Activated CD4-positive, CD25-positive, alpha-beta regulatory T cell treated with anti-CD3 and anti-CD28 coated beads, Interleukin-2, amount 50 U/mL, for 72 hours (primary cell): ENCODE data around the gene UGDH.
"Not testable (repeated sequence)": the region's sequence is repeated elsewhere in the genome, so short reads cannot be mapped to it uniquely, and the experiment has no call there.

ENCODE experiments used
- DNase-seq: peaks from one replicate; pipeline ENCODE4 v3.0.0; 2021

The UGDH gene

DNA sequence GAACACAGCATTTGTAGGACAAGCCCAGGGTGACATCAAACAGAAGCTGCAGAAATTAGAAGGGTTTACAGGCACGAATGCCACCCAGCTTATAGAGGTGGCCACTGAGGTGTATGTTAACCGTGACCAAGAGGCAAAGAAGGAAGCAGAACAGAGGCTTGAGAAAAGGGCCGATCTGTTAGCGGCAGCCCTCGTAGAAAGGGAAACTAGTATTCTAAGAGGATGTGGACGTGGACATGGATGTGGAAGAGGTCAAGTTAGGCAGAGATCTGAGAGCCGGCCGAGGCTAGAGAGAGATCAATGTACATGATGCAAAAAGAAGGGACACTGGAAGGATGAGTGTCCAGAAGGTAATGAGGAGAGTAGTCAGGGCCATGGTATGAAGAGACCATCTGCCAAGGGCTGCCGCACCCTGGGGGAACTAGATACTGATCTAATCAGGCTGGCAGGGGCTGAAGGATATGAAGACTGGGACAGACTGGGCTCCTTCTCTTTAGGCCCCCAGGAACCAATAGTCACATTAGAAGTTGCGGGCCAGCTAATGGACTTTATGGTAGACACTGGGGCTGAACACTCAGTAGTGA, 40.9 kb downstream of the UGDH start:
- no peak for DNase-seq

DNA sequence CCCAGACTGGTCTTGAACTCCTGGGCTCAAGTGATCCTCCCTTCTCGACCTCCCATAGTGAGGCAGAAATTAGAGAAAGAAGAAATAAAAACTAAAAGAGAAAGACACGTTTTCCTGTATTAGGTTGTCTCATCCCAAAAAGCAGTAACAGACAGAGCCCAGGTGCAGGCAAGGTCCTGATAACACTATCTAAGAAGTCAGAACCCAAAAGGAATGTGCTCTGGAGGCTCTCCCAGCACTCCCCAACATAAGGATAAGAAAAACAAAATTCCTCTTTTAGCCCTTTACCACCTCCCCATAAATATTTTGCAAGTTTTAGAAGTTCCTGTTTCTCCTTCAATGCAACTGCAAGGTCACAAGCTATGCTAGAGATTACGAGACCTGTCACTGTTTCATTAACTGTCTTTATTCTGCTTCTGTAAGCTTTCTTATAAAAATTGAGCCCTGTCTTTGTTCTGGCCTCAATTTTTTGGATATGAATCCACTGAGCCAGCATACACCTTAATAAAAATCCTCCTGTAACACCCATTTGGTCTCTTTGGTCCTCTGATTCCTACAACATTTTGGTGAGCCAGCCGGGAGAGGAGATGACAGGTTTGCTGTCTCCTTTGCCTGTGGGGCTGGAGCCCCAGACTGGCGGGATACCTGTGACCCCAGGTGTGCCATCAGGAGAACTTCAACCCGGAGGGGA, 42.5 kb downstream of the UGDH start:
- DNase-seq: no peak

DNA sequence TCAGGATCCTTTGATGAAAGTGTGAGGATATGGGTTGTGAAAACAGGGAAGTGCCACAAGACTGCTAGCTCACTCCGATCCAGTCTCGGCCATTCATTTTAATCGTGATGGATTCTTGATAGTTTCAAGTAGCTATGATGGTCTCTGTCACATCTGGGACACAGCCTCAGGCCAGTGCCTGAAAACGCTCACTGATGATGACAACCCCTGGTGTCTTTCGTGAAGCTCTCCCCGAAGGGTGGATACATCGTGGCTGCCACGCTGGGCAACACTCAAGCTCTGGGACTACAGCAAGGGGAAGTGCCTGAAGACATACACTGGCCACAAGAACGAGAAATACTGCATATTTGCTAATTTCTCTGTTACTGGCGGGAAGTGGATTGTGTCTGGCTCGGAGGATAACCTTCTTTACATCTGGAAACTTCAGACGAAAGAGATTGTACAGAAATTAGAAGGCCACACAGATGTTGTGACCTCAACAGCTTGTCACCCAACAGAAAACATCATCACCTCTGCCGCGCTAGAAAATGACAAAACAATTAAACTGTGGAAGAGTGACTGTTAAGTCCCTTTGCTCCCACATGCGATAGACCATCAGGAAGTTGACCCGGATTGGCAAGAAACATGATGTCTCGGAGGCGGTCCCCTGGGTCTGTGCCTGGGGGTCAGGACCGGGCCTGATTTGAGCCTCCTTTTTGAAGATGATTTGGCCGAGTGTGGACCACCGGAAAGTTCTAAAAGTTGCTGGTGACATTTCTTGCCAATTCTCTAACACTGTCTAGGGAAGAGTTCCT, 46.1 kb downstream of the UGDH start:
- no peak for DNase-seq

DNA sequence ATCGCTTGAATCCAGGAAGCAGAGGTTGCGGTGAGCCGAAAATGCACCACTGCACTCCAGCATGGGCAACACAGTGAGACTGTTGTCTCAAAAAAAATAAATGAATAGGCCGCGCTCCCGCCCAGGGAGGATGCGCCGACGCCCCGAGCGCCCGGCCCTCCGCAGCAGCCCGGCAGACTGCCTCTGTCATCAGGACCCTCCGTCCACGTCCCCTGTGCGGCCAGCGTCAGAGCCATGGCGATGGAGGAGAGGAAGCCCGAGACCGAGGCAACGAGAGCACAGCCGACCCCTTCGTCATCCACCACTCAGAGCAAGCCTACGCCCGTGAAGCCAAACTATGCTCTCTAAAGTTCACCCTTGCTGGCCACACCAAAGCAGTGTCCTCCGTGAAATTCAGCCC, 47.0 kb downstream of the UGDH start:
- no peak for DNase-seq

DNA sequence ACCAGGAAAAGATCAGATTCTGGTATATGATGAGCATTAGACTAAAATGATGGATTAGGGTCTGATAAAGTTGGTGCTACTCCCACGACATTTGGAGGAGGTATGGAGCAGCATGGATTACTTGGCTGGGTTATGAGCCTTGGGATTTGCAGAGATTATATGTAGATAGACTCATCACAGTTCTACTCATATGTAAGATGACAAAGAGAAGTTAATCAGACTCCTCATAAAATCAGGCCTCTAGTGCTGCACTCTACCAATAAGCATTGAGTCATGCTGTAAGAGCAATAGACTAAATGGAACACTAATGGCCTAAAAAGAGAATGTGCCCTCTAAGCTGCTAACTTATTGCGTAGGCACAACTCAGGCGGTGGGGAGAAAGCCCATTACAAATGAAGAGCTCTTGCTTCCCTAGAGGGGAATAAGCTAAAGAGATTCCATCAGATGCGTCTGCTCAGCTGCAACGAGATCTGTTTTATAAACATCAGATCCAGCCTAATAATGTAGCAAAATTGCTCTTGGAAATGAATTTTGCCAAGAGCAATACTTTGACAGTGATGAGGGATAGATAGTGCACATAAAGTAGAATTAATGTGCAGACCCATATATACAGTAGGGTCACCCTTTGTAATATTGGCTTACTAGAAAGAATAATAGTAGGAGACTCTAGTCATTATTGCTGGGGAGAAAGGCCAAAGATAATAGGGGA, 50.9 kb downstream of the UGDH start:
- no peak for DNase-seq

DNA sequence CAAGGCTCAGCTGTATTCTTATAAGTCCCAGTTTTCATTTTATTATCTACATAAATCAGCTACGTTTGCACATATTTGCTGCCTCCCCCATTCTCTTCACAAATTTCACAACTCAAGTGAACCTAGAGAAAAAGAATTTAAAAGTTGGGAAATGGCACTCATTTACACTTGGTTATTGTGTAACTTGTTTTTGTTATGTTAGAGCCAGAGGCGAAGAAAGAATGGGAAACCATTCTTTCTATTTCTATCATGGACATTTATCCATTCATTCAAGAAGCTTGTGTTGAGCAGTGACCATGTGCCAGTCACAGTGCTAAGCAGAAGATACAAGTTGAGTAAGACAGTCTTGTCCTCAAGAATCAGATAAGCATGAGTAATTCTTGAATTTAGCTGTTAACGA, 54.8 kb downstream of the UGDH start:
- DNase-seq: no peak

DNA sequence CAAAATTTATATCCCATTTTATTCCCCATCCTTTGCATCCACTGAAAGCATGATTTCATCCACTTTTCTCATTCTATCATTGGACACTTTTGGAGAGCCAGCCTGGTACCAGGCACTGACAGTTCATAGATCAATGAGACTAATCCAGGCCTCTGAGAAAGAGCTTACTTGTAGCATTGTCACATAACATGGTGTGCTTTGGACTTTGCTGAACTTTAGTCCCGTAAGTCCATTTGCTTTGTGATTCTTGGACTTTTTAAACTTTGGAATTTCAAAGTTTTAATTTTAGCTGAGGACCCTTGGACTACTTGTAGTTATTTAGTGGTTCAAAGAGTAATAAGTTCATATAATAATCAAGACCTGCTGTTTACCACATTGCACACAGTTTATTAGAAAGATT, 56.8 kb downstream of the UGDH start:
- DNase-seq: no peak

DNA sequence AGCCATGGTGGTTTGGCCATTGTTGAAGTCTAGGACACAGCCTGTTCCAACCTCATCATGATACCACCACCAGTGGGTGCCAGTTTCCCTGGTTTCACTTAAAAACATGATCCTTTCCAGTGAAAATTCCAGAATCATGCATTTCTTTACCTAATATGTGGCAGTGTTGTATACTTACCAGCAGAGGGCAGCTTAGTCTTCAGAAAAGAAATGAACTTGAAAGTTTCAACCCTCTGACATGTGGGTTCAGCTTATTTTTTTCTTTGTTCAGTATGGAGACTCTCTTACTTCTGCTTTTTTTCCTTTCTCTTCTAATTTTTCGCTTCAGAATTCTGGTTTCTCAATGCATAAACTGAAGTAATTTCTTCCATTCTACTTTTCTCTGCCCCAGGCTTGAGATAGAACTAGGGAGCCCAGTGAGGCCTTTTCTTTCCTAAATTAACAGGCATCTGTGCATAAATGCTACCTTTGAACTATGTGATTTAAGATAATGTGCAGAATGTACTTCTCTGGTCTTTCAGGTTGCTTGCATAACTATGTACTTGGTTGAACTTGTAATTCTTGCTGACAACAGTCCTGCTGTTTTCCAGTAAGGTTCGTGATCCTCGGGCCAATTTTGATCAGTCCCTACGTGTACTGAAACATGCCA, 57.7 kb downstream of the UGDH start:
- no peak for DNase-seq

DNA sequence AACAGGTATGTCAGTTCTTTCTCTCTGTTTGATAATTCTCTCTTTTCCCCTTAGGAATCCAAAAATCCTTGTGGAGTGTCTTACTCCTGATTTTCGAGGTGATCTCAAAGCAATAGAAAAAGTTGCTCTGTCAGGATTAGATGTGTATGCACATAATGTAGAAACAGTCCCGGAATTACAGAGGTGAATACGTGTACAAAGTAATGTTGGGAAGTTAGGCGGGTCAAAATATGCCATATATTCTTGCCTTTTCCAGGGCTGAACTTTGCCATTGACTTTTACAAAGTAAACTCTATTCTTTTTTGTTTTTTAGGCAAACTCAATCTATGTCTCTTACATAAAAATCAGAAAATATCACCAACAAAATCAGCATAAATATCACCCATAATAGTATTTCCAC, 59.8 kb downstream of the UGDH start:
- no peak for DNase-seq

DNA sequence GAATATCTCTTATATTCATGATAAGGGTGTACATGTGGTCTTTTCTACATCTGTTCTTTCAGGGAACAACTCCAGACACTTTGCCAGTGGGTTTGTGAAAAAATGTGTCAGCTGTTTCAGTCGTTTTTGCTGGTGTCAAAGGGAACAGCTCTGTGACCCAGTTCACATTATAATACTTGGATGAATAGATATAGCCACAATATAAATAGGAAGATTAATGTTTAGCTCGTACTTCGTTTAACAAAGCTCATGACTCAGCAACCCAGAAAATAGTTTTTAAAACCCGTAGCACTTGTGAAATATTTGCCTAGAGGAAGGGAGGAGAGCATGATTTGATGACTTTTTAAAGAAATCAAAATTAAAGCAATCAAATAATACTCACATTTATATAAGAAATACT, 60.5 kb downstream of the UGDH start:
- no peak for DNase-seq

DNA sequence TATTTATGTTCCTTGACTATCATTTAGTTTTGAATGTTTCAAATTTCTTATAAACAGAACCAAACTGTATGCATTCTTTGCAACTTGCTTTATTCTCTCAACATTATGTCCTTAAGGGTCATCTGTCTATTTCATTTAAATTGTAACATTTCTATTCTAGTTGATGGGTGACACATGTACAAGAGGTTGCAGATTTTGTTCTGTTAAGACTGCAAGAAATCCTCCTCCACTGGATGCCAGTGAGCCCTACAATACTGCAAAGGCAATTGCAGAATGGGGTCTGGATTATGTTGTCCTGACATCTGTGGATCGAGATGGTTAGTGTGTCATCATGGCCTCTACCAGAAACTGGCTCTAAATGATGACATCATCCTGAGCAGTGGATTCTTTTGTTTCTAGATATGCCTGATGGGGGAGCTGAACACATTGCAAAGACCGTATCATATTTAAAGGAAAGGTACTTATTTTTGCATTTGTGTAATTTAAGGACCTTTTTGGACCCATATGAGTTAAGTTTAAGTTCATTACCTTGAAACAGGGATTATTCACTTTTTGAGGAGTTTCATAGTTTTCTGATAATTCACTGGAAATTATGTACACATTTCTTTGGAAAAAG, 62.2 kb downstream of the UGDH start:
- DNase-seq: no peak

DNA sequence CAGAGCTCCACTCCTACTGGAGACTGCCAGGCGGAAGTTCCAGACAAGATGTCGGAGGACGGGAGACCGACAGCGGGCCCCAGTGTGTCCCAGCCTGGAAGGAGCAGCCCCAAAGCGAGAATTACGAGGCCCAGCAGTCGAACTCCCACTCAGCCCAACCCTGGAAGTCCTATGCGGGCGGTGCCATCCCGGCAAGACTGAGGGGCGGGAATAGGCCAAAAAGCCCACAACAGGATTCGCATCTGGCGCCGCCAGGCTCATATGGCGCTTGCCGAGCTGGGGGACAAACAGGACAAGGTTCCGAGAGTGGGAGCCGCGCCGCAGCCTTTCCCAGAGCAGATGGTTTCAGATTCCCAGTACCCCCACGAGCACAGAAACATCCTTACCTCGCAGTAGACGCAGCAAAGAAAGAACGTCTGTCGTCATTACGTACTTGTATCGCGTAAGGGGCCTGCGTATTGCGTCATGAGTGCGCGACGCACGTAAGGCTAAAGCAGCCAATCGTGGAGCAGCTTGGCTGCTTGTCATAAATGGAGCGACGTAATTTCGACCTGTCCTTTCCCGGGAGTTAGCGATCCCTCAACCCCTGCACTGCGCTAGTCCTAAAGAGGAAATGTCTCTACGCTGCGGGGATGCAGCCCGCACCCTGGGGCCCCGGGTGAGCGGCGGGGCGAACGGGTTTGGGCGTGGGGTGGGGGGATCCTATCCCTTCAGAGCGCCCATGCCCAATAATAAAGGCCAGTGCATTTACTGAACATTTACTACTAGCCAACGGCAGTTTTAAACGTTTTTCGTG, 68.5 kb downstream of the UGDH start, which contains the start of the genes LIAS and RPL9:
Gene LIAS (plus strand): TSS at position 552 of the 796 bp plus-strand sequence. CDS start 62 bp downstream, at position 614.
Gene RPL9 (minus strand): TSS at position 418 of the 796 bp plus-strand sequence. CDS start 483 bp downstream, outside the sequence.
- peak; percentile 89 for DNase-seq

DNA sequence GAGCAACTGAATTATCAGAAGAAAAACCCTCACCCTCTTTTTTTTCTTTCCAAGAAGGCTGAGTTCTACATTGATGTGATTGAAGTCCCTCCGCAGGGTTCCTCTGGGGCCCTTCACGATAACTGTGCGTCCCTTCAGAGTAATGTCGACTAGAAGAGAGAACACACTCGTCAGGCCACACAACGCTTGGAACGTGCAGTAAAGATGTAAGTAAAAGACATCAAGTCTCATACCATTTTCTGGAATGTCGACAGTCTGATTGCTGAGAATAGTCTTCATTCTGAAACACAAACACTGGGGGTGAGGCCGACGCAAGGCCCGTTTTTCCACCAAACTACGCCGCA, 69.1 kb downstream of the UGDH start:
- DNase-seq: not testable (repeated sequence)

DNA sequence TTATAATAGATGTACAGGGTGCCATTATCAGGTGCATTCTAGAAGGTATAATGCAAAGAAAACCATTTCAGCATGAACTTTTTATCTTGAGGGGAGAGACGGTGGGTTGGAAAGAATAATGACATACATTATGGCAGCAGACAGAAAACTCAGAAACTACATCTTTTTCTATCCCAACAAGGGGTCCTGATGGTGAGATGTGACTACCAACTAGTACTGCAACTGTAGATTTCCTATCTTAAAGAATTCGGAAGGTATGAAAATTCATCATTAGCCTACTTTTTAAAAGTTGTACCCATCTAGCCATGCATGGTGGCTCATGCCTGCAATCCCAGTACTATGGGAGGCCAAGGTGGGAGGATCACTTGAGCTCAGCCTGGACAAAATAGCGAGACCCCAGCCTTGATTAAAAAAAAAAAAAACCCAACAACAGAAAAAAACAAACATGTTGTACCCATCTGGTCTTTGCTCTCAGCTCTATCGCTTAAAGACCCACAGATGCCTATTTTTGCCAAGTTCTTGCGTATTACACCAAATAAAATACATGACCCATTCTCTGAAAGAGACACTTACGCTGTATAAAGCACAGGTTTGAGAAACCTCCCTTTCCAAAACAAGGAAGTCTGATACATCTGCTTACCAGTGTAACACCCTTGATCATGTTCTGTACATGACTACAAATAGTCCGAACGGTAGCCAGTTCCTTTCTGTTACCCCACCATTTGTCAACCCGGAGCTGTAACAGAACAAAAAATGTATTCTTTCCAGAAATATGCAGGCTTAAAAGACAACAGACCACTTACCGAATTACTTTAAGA, 70.1 kb downstream of the UGDH start:
- no peak for DNase-seq

DNA sequence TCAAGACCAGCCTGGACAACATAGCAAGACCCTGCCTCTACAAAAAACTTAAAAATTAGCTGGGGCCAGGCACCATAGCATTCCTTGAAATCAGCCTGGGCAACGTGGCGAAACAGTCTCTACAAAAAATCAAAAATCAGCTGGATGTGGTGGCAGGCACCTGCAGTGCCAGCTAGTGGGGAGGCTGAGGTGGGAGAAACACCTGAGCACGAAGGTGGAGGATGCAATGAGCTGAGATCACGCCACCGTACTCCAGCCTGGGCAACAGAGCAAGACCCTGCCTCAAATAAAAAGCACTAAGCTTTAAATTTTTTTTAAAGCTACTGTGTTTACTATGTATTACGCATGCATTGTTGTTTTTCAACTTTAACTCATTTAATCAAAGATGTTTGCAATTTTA, 71.8 kb downstream of the UGDH start:
- DNase-seq: no peak

DNA sequence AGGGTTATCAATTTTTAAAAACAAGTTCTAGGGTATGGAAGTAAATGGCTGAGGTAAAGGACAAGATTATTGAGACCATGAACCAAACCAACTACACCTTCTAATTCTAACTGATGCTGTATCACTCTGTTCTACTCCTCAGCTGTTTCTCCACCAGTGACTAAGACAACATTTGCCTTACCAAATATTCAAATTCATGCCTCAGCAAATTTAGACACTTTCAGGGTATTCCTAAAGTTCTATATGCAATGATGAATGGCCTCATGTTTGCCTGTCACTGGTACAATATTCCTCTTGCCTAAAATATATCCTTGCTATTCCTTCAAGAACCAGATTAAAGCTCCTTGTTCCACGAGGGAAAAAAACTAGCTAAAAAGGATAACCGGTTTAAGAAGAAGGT, 73.5 kb downstream of the UGDH start:
- DNase-seq: no peak

DNA sequence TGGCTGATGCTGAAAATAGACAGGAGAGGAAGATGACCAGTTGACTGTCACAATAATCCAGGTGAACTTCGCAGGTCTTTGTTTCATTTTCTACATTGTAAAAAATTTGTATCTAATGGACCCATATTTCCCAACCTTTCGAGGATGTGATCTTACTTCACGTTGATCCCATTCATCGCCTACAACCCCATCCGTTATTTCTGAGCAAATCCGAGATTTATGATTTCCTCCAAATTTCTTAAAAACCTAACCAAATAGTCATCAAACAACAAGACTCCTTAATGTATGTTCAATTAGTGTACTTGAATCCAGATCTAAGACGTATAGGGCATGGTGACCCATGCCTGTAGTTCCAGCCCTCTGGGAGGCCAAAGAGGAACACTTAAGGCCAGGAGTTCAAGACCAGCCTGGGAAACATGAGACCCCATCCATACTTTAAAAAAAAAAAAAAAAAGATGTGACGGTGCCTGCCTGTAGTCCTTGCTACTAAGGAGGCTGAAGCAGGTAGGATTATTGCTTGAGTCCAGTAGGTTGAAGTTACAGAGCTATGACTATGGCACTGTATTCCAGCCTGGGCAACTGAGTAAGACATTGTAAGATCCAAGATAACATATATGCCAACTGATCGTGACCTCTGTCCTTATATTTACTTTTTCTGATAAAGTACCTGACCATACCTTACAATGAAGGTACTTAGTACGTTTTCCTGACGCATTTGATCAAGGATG, 74.2 kb downstream of the UGDH start:
- no peak for DNase-seq

DNA sequence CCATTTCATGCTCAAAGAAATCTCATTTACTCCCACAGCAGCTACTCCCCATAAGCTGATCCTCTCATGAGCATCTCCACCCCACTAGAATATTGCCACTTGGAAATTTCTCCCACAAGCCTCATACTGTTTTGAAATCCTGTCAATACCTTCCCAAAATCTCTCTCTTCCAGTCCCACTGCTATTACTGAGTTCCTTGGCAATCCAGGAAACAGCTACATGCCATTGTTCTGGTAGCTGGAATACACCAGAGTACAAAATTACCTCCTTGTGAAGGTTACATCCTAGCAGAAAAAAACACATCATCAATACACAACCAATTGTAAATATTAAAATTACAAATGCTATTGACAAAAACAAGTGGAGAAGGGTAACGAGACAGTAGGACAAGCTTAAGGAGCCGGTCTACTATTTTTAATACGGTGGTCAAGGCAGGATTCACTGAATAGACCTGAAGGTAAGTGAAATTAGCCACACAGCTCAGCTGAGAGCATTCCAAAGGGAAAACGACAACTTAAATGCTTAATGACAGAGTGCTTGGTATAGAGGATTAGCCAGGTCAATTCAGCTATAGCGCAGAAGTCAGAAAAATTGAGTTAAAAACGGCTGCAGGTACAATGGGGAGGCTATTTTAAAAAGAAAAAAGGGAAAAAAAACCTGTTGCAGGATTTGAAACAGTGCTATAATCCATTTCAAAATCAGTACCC, 74.9 kb downstream of the UGDH start:
- DNase-seq: no peak

DNA sequence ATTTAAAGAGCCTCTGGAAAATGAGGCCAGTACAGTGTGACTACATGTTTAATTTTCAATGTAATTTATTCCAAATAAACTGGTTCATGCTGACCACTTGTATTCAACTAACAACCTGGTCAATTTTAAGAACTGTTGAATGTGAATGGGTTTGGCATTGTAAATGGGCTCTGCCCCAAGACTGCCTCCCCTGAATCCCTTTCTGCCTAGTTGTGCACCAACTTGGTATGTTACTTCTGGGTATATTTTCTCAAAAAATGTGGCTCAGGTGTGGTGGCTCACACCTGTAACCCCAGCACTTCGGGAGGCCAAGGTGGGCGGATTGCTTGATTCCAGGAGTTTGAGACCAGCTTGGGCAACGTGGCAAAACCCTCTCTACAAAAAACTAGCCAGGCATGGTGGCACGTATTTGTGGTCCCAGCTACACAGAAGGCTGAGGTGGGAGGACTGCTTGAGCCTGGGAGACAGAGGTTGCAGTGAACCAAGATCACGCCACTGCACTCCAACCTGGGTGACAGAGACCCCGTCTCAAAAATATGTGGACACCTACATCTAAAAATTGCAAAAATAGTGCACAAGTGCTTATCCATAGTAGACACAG, 75.7 kb downstream of the UGDH start:
- DNase-seq: no peak
